UCSD-AML1 (cell line): ENCODE measurements around the gene MRPL17.

Source experiments
- DNase-seq: peaks from one replicate; lab custom pipeline; 2025; ENCODE audit not compliant: unreplicated experiment; lab: John Stamatoyannopoulos, UW

MRPL17 gene

GRCh38 chr11:6655020-6655789 lies 27.9 kb downstream of the MRPL17 start:
- DNase-seq = no peak

GRCh38 chr11:6654281-6655019 lies 28.7 kb downstream of the MRPL17 start:
- DNase-seq = no peak

- DNase-seq = no peak
Measured at GRCh38 chr11:6653656-6654055, 29.5 kb downstream of the MRPL17 start.

- no peak for DNase-seq
Measured at GRCh38 chr11:6653097-6653496, 30.0 kb downstream of the MRPL17 start.

GRCh38 chr11:6652182-6652581 lies 31.0 kb downstream of the MRPL17 start:
- DNase-seq = no peak

GRCh38 chr11:6650980-6651379 lies 32.2 kb downstream of the MRPL17 start:
- no peak for DNase-seq

- DNase-seq = no peak
Measured at GRCh38 chr11:6650104-6650503, 33.0 kb downstream of the MRPL17 start.

- no peak for DNase-seq
Measured at GRCh38 chr11:6648501-6648900, 34.6 kb downstream of the MRPL17 start.

- DNase-seq = no peak
Measured at GRCh38 chr11:6647836-6648235, 35.3 kb downstream of the MRPL17 start.

GRCh38 chr11:6646918-6647679 lies 36.0 kb downstream of the MRPL17 start:
- DNase-seq = peak; percentile 84

GRCh38 chr11:6646576-6646917 lies 36.6 kb downstream of the MRPL17 start:
- DNase-seq = no peak

GRCh38 chr11:6646071-6646470 lies 37.1 kb downstream of the MRPL17 start:
- DNase-seq = peak; percentile 61

- no peak for DNase-seq
Measured at GRCh38 chr11:6642957-6643356, 40.2 kb downstream of the MRPL17 start.

- DNase-seq = no peak
Measured at GRCh38 chr11:6640985-6641701, 42.0 kb downstream of the MRPL17 start.

- no peak for DNase-seq
Measured at GRCh38 chr11:6640036-6640984, 42.8 kb downstream of the MRPL17 start.

GRCh38 chr11:6638429-6638828 lies 44.7 kb downstream of the MRPL17 start:
- no peak for DNase-seq

GRCh38 chr11:6637871-6638270 lies 45.3 kb downstream of the MRPL17 start:
- no peak for DNase-seq

GRCh38 chr11:6636480-6636879 lies 46.7 kb downstream of the MRPL17 start:
- DNase-seq = no peak

GRCh38 chr11:6635082-6635932 lies 47.8 kb downstream of the MRPL17 start:
- peak; percentile 69 for DNase-seq
